Measurements from ENCODE around the gene SMIM44.
"Not testable (repeated sequence)": the region's sequence is repeated elsewhere in the genome, so short reads cannot be mapped to it uniquely, and the experiment has no call there.

SMIM44 gene

DNA sequence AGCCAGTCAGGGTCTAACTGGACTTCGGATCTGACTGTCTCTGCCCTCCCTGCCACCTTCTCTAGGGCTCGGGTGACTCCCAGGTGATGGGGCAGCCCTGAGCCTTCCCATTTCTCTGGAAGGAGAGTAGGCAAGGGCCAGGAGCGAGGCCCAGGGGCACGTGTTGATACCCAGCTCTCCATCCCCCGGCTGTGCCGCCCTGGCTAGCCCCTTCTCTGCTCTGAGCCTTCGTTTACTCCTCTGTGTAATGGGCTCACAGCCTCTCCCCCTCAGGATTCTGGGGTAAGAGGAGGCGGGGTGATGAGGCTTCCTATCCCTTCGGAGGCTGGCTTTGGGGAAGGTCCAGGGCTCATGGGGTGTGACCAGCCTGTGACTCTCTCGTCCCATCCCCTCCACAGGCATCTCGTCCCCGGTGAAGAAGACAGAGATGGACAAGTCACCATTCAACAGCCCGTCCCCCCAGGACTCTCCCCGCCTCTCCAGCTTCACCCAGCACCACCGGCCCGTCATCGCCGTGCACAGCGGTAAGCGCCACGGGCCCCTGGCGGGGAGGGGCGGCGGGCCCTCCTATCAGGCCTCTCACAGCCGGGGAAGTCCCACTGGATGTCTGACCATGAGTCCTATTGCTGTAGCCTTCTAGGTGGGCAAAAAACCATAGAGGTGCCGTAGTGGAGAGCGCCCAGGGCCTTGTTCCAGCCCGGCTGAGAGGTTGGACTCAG, 34.5 kb downstream of the SMIM44 start:
- DNase-seq (ENCODE audit: insufficient read length, low spot score) (no peak), FAIRE-seq (no peak)

GRCh38 chr19:3446657-3447056, 36.6 kb downstream of the SMIM44 start:
- not testable (repeated sequence) for FAIRE-seq; DNase-seq (ENCODE audit: insufficient read length, low spot score)

More for the DNA sequence above, 34.5 kb downstream of the SMIM44 start:
- no peak for TF ChIP-seq CTCF (IDR thresholded peaks at IDR 0.05; ENCODE audit: insufficient read depth, missing control alignments)

DNA sequence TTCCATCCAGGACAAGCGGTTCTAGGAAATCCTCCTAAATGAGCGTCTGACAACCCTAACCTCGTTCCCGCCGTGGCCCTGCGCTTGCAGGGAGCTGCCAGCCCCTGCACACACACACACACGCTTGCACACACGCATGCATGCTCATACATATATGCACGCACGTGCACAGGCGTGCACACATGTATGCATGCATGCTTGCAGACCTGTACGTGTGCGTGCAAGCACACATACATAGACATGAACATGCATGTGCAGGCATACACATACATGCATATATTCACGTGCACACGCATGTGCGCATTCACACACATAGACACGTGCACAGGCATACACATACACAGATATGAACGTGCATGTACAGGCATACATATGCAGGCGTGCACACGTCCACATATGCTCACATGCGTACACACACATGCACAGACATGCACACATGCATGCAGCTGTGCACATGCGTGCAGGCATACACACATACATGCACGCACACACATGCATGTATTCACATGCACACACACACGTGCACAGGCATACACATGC, 38.5 kb downstream of the SMIM44 start:
- no peak for DNase-seq (ENCODE audit: insufficient read length, low spot score)
- TF ChIP-seq CTCF (IDR thresholded peaks at IDR 0.05; ENCODE audit: insufficient read depth, missing control alignments) = no peak
- no peak for FAIRE-seq

- DNase-seq (ENCODE audit: insufficient read length, low spot score) (no peak), FAIRE-seq (no peak)
- TF ChIP-seq CTCF (IDR thresholded peaks at IDR 0.05; ENCODE audit: insufficient read depth, missing control alignments) = no peak
Observed at GRCh38 chr19:3443840-3444694, 39.2 kb downstream of the SMIM44 start.

- TF ChIP-seq CTCF (IDR thresholded peaks at IDR 0.05; ENCODE audit: insufficient read depth, missing control alignments) = no peak
- DNase-seq (ENCODE audit: insufficient read length, low spot score) (no peak), FAIRE-seq (no peak)
Observed at GRCh38 chr19:3442487-3443071, 40.7 kb downstream of the SMIM44 start.

- no peak for TF ChIP-seq CTCF (IDR thresholded peaks at IDR 0.05; ENCODE audit: insufficient read depth, missing control alignments)
- FAIRE-seq (no peak), DNase-seq (ENCODE audit: insufficient read length, low spot score) (no peak)
Observed at GRCh38 chr19:3441986-3442329, 41.3 kb downstream of the SMIM44 start.

DNA sequence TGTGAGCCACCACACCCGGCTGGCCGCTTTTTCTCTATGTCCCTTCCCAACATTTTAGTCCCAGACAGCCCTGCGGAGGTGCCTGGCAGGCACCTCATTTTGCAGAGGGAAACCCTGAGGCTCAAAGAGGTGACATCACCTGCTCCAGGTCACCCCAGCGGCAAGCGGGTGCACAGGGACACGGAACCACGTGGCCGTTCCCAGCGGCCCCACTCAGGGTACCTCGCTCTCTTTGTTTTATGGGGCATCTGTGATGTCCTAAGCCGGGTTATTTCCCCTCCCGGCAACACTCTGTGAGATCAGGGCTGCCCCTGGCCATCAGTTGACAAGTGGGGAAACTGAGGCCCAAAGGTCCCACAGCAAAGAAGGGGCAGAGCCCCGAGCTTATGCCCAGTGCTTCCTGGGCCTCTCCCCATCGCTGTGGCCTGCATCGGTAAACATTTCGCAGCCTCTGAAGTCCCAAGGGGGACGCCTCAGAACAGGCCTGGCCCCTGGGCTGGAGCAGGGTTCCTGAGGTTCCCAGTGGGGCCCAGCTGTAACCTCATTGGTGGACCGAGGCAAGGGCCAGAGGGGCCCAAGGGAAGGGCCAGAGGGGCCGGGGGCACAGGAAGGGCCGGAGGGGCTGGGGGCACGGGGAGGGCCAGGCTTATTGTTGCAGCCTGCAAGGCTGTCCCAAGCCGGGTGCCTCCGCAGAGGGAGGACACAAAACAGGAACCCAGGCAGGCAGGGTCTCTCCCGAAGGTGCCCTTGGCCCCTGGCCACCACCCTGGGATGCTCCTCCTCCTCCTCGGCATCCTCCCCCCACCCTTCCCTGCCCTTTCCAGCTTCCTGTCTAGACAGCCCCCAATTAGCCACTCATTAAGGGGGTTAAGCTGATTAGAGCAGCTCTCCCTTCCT, 41.9 kb downstream of the SMIM44 start:
- peak; percentile 97 for DNase-seq (ENCODE audit: insufficient read length, low spot score)
- no peak for FAIRE-seq
- no peak for TF ChIP-seq CTCF (IDR thresholded peaks at IDR 0.05; ENCODE audit: insufficient read depth, missing control alignments)
